ENCODE measurements around the gene SWI5.

SWI5 gene

GRCh38 chr9:128292009-128292408 is 15.9 kb downstream of the SWI5 start:
- H3K27me3 ChIP-seq (ENCODE audit: insufficient read depth, low read depth, severe bottlenecking), result no peaks in the 10 kb centered on the region

DNA sequence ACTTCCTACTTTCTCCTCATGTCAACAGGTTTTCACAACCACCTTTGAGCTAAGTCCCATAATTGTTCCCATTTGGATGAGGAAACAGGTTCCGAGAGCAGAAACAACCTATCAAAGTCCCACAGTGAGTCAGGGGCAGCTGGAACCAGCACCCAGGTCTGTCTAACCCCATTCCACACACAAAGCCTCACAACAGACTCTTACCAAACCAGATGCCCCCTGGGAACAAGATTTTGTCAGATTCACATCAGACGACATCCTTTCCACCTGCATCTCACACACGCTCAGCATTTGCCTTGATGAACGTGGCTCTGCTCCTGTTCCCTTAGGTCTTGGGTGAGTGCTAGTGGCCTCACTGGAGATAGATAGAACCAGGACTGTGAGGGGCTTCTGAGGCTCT is 17.0 kb downstream of the SWI5 start:
- Histone ChIP-seq H3K9me3 (ENCODE audit: severe bottlenecking) (no peaks in the 10 kb centered on the region), H3K27ac (no peak overlapping the region), H3K36me3 (peaks cover 26% of the 10 kb centered on the region), H3K4me3 (ENCODE audit: low read depth, low read length) (no peak overlapping the region), H3K27me3 (ENCODE audit: insufficient read depth, low read depth, severe bottlenecking) (no peaks in the 10 kb centered on the region)
- TF ChIP-seq CTCF (IDR thresholded peaks at IDR 0.05; ENCODE audit: low read depth, low read length), result no peak
- no peak for DNase-seq

More at GRCh38 chr9:128292009-128292408, 15.9 kb downstream of the SWI5 start:
- TF ChIP-seq CTCF (IDR thresholded peaks at IDR 0.05; ENCODE audit: low read depth, low read length), result no peak
- peaks cover 32% of the 10 kb centered on the region for H3K36me3 ChIP-seq
- no peak for DNase-seq
- H3K27ac ChIP-seq, result no peak overlapping the region
- H3K9me3 ChIP-seq (ENCODE audit: severe bottlenecking), result no peaks in the 10 kb centered on the region
- no peak overlapping the region for H3K4me3 ChIP-seq (ENCODE audit: low read depth, low read length)

DNA sequence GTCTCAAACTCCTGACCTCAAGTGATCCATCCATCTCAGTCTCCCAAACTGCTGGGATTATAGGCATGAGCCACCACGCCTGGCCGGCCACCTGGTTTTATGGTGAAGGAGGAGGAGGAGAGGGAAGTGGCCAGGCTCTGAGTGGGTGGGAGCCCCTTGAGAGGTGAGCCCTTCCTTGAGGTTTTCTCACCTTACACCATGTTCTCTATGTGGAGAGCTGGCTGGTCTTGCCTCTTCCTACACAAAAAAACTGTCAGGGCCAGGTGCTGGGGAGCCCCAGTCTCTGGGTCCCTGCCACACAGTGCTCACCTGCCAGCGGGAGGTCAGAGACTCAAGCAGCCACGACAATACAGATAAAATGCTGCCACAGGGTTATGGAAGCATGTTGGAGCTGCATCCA is 18.1 kb downstream of the SWI5 start:
- no peak for TF ChIP-seq CTCF (IDR thresholded peaks at IDR 0.05; ENCODE audit: low read depth, low read length)
- Histone ChIP-seq H3K4me3 (ENCODE audit: low read depth, low read length) (no peak overlapping the region), H3K36me3 (peaks cover 15% of the 10 kb centered on the region), H3K9me3 (ENCODE audit: severe bottlenecking) (no peaks in the 10 kb centered on the region), H3K27me3 (ENCODE audit: insufficient read depth, low read depth, severe bottlenecking) (no peaks in the 10 kb centered on the region), H3K27ac (no peak overlapping the region)
- DNase-seq, result no peak

DNA sequence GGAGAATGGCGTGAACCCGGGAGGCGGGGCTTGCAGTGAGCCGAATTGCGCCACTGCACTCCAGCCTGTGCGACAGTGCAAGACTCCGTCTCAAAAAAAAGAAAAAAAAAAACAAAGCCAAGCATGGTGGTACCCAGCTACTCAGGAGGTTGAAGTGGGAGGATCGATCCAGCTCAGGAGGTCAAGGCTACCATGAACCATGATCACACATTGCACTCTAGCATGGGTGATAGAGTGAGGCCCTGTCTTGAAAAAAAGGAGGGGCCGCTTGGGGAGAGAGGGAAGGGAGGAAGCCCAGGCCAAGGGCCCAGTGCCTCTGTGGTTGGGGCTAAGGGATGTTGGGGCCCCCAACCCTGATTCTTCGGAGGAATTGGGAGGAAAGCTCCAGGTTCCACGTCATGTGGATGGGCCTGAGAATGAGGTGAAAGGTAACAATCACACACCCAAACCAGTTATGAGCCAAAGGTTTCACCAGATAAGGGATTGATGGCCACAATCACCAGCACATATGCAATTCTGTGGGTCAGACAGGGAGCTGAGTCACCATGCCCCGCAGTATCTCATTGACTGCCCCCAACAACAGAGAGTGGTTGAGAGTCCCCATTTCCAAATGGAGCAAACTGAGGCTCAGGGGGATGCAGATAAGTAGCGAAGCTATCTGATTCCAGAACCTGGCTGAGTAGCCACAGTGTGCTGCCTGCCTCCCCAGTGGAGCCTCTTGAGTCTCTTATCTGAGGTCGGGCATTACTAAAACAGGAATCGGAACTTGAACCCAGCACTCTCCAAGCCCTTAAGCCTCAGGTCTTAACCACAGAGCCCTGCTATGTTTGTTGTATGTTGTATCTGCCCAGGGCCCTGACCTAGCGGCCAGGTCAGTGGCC is 20.5 kb downstream of the SWI5 start:
- Histone ChIP-seq H3K4me3 (ENCODE audit: low read depth, low read length) (no peak overlapping the region), H3K27me3 (ENCODE audit: insufficient read depth, low read depth, severe bottlenecking) (no peaks in the 10 kb centered on the region), H3K9me3 (ENCODE audit: severe bottlenecking) (no peaks in the 10 kb centered on the region), H3K36me3 (peaks cover 9% of the 10 kb centered on the region), H3K27ac (no peak overlapping the region)
- no peak for DNase-seq
- no peak for TF ChIP-seq CTCF (IDR thresholded peaks at IDR 0.05; ENCODE audit: low read depth, low read length)

DNA sequence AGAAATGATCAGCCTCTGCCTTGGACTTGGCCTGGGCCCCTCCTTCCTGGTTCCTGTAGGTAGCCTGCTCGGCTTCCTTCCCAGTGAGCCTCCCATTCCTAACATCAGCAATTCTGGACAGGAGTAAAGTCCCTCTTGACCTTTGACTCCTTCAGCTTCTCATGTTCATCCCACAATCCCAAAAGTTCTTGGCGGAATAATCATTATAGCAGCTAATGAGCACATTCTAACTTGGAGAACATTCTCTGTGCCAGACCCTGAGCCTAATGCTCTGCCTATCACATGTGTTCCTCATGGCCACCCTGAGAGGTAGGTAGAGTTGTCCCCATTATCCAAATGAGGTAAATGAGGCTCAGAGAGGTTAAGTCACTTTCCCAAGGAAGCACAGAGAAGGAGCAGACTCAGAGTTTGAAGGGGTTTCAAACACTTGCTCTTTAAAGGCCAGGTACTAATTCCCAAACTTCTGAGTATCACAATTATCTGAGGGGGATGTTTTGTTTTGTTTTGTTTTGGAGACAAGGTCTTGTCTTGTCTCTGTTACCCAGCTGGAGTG is 21.2 kb downstream of the SWI5 start:
- Histone ChIP-seq H3K27ac (no peak overlapping the region), H3K9me3 (ENCODE audit: severe bottlenecking) (no peaks in the 10 kb centered on the region), H3K27me3 (ENCODE audit: insufficient read depth, low read depth, severe bottlenecking) (no peaks in the 10 kb centered on the region), H3K36me3 (peaks cover 6% of the 10 kb centered on the region), H3K4me3 (ENCODE audit: low read depth, low read length) (no peak overlapping the region)
- no peak for DNase-seq
- no peak for TF ChIP-seq CTCF (IDR thresholded peaks at IDR 0.05; ENCODE audit: low read depth, low read length)

Data from WERI-Rb-1 (cell line).